H9 (cell line): ENCODE results near the gene LHPP. TPM values are rescaled to one million over a fixed set of nuclear protein-coding genes. Genes with fewer than 3 reads are reported as not detected.

Source experiments
- DNase-seq: peaks from one replicate; pipeline ENCODE4 v3.0.0-alpha.2; 2017
- H2AFZ ChIP-seq: one replicate; pipeline ENCODE4 v1.6.1; 2013; ENCODE audit warnings: mild to moderate bottlenecking, low read length, control low read depth, moderate library complexity
- H2AK5ac ChIP-seq: 2 replicates; pipeline ENCODE4 v1.6.1; 2013; ENCODE audit warnings: low read length, control low read depth, mixed read lengths; ENCODE audit not compliant: insufficient read length
- H2BK120ac ChIP-seq: one replicate; pipeline ENCODE4 v1.6.1; 2013; ENCODE audit warnings: low read depth, mild to moderate bottlenecking, low read length, control low read depth, inconsistent platforms; ENCODE audit not compliant: poor library complexity, severe bottlenecking
- H2BK12ac ChIP-seq: 2 replicates; pipeline ENCODE4 v1.6.1; 2013; ENCODE audit warnings: low read length, control low read depth, mixed read lengths, low read depth; ENCODE audit not compliant: insufficient read length
- H2BK15ac ChIP-seq: 2 replicates; pipeline ENCODE4 v1.6.1; 2013; ENCODE audit warnings: low read depth, low read length, control low read depth
- H2BK20ac ChIP-seq: one replicate; pipeline ENCODE4 v1.6.1; 2013; ENCODE audit warnings: low read depth, mild to moderate bottlenecking, low read length, control low read depth, inconsistent platforms; ENCODE audit not compliant: poor library complexity, severe bottlenecking
- H2BK5ac ChIP-seq: 2 replicates; pipeline ENCODE4 v1.6.1; 2013; ENCODE audit warnings: low read length, control low read depth, mixed read lengths; ENCODE audit not compliant: insufficient read length
- H3K14ac ChIP-seq: 2 replicates; pipeline ENCODE4 v1.6.1; 2013; ENCODE audit warnings: low read length, control low read depth; ENCODE audit not compliant: insufficient read depth
- H3K18ac ChIP-seq: 2 replicates; pipeline ENCODE4 v1.6.1; 2013; ENCODE audit warnings: low read depth, mild to moderate bottlenecking, mixed read lengths, low read length, control low read depth; ENCODE audit not compliant: insufficient read length
- H3K23ac ChIP-seq: 2 replicates; pipeline ENCODE4 v1.6.1; 2013; ENCODE audit warnings: low read length, control low read depth, mixed read lengths, low read depth; ENCODE audit not compliant: insufficient read length
- H3K23me2 ChIP-seq: 2 replicates; pipeline ENCODE4 v1.6.1; 2013; ENCODE audit warnings: low read depth, mild to moderate bottlenecking, mixed read lengths, low read length, control low read depth; ENCODE audit not compliant: insufficient read length, poor library complexity, severe bottlenecking
- H3K27ac ChIP-seq: 2 replicates; pipeline ENCODE4 v1.5.1; 2013; ENCODE audit warnings: low read length, control low read depth, mixed read lengths, low read depth; ENCODE audit not compliant: insufficient read length
- H3K27me3 ChIP-seq: 2 replicates; pipeline ENCODE4 v1.6.1; 2013; ENCODE audit warnings: low read length, control low read depth, inconsistent platforms; ENCODE audit not compliant: insufficient read depth
- H3K4ac ChIP-seq: 2 replicates; pipeline ENCODE4 v1.6.1; 2013; ENCODE audit warnings: low read depth, mild to moderate bottlenecking, control low read depth, inconsistent platforms, low read length, moderate library complexity
- H3K4me1 ChIP-seq: 2 replicates; pipeline ENCODE4 v1.6.1; 2013; ENCODE audit warnings: low read length, control low read depth, inconsistent platforms; ENCODE audit not compliant: insufficient read depth
- H3K4me2 ChIP-seq: 2 replicates; pipeline ENCODE4 v1.6.1; 2013; ENCODE audit warnings: low read length, control low read depth, mixed read lengths; ENCODE audit not compliant: insufficient read length, insufficient read depth
- H3K56ac ChIP-seq: 2 replicates; pipeline ENCODE4 v1.6.1; 2013; ENCODE audit warnings: low read depth, mild to moderate bottlenecking, mixed read lengths, low read length, control low read depth; ENCODE audit not compliant: insufficient read length
- H3K79me1 ChIP-seq: 2 replicates; pipeline ENCODE4 v1.6.1; 2013; ENCODE audit warnings: low read depth, mild to moderate bottlenecking, moderate library complexity, low read length, control low read depth, inconsistent platforms; ENCODE audit not compliant: insufficient read depth, poor library complexity, severe bottlenecking
- H3K79me2 ChIP-seq: 2 replicates; pipeline ENCODE4 v1.6.1; 2013; ENCODE audit warnings: low read length, control low read depth, inconsistent platforms; ENCODE audit not compliant: insufficient read depth
- H3K9ac ChIP-seq: 2 replicates; pipeline ENCODE4 v1.6.1; 2013; ENCODE audit warnings: low read length, control low read depth, mixed read lengths; ENCODE audit not compliant: insufficient read length; ENCODE audit errors: extremely low read depth
- H3K9me3 ChIP-seq: one replicate; pipeline ENCODE4 v1.6.1; 2013; ENCODE audit warnings: low read depth, low read length, inconsistent platforms; ENCODE audit not compliant: control insufficient read depth
- H3T11ph ChIP-seq: one replicate; pipeline ENCODE4 v1.6.1; 2013; ENCODE audit warnings: mild to moderate bottlenecking, low read length, control low read depth, inconsistent platforms
- H4K20me1 ChIP-seq: one replicate; pipeline ENCODE4 v1.6.1; 2013; ENCODE audit not compliant: control insufficient read depth, insufficient read length, insufficient read depth
- H4K5ac ChIP-seq: 2 replicates; pipeline ENCODE4 v1.6.1; 2013; ENCODE audit warnings: low read depth, mild to moderate bottlenecking, mixed read lengths, low read length, control low read depth; ENCODE audit not compliant: insufficient read length
- H4K8ac ChIP-seq: replicated peaks from 2 replicates; pipeline ENCODE4 v1.6.1; 2013; ENCODE audit warnings: low read length, control low read depth, mixed read lengths, low read depth; ENCODE audit not compliant: insufficient read length
- H4K91ac ChIP-seq: 2 replicates; pipeline ENCODE4 v1.6.1; 2013; ENCODE audit warnings: low read depth, mild to moderate bottlenecking, moderate library complexity, mixed read lengths, low read length, control low read depth; ENCODE audit not compliant: insufficient read length
- H3K27ac Mint-ChIP-seq, 3 experiments: 2 replicates in 2 of 3; 3 replicates in 1 of 3; pipeline ENCODE4 v1.8.0; 2020 to 2021; ENCODE audit warnings: mixed read lengths in 3 of 3, mild to moderate bottlenecking in 1 of 3, moderate library complexity in 1 of 3
- H3K27me3 Mint-ChIP-seq: 2 replicates; pipeline ENCODE4 v1.8.0; 2021; ENCODE audit warnings: low read depth, mild to moderate bottlenecking, moderate library complexity, mixed read lengths
- H3K36me3 Mint-ChIP-seq, 3 experiments: 2 replicates in 2 of 3; 3 replicates in 1 of 3; pipeline ENCODE4 v1.8.0; 2020 to 2021; ENCODE audit warnings: low read depth in 3 of 3, mixed read lengths in 3 of 3; ENCODE audit not compliant: insufficient read depth in 1 of 3
- H3K4me1 Mint-ChIP-seq, 2 experiments: 2 replicates each; pipeline ENCODE4 v1.8.0; 2020; ENCODE audit warnings: mixed read lengths in 2 of 2
- H3K4me3 Mint-ChIP-seq, 2 experiments: 2 replicates in 1 of 2; 3 replicates in 1 of 2; pipeline ENCODE4 v1.8.0; 2020 to 2021; ENCODE audit warnings: mild to moderate bottlenecking in 2 of 2, mixed read lengths in 2 of 2, moderate library complexity in 1 of 2
- H3K9me3 Mint-ChIP-seq, 2 experiments: 2 replicates in 1 of 2; 3 replicates in 1 of 2; pipeline ENCODE4 v1.8.0; 2020; ENCODE audit warnings: mild to moderate bottlenecking in 2 of 2, mixed read lengths in 2 of 2, moderate library complexity in 1 of 2
- CTCF ChIP-seq: fragments of 200-600 bp; sonication (generic); conservative IDR thresholded peaks from 3 replicates; pipeline ENCODE4 v1.8.0; 2021; ENCODE audit warnings: antibody characterized with exemption, mild to moderate bottlenecking
- WGBS: extraction: QIAGEN DNeasy Blood & Tissue Kit; methylation state at CpG from one replicate; pipeline ENCODE4 v1.1.7; 2013; ENCODE audit warnings: missing lambda C conversion rate, low lambda C conversion rate, mixed read lengths; ENCODE audit not compliant: insufficient read length; ENCODE audit errors: extremely low coverage; 5-methylcytosine and 5-hydroxymethylcytosine counted together
- total RNA-seq: library from RNA; stranded (reverse); gene quantifications from 2 replicates; pipeline ENCODE4 v1.2.1, GENCODE V29; 2021

The LHPP gene
- total RNA-seq, 1 experiment from 2014 or later = 29.6 TPM

- Histone ChIP-seq H3K9me3 (no peaks in the 10 kb centered on the region), H2BK5ac (no peak overlapping the region), H4K5ac (no peak overlapping the region), H3K4me1 (peaks cover 6% of the 10 kb centered on the region; the same call in 1 of the 2 replicates), H2BK12ac (no peak overlapping the region), H3K23ac (no peak overlapping the region), H3K4ac (no peak overlapping the region), H3K9ac (no peak overlapping the region), H3K14ac (no peak overlapping the region; the same call in 1 of the 2 replicates), H3K18ac (no peak overlapping the region), H2BK120ac (no peak overlapping the region), H3K79me2 (no peaks in the 10 kb centered on the region), H3K23me2 (no peaks in the 10 kb centered on the region), H3K27ac (no peak overlapping the region), H2AK5ac (no peak overlapping the region), H3T11ph (no peak overlapping the region), H2BK15ac (no peak overlapping the region), H3K56ac (no peak overlapping the region), H4K91ac (no peak overlapping the region), H2AFZ (no peak overlapping the region), H4K8ac (no peak overlapping the region), H3K27me3 (no peaks in the 10 kb centered on the region), H3K4me2 (no peak overlapping the region), H3K79me1 (no peaks in the 10 kb centered on the region), H4K20me1 (peaks cover 2% of the 10 kb centered on the region), H2BK20ac (no peak overlapping the region)
- Mint-ChIP-seq H3K36me3 (0 out of 7 replicates have a peak, but pooled peaks cover 0 to 2% (median 0%) of the 10 kb centered on the region in 3 experiments), H3K9me3 (no peaks in the 10 kb centered on the region), H3K4me3 (no peak overlapping the region), H3K4me1 (peaks cover 26 to 47% of the 10 kb centered on the region in 2 experiments), H3K27me3 (no peaks in the 10 kb centered on the region), H3K27ac (peak overlapping the region in 1 of 3 experiments; percentile 89; a peak in 2 of 7 replicates)
- WGBS = no CpG with 5 or more reads among the region's 7 CpGs
- TF ChIP-seq CTCF = no peak
- no peak for DNase-seq
Observed at GRCh38 chr10:124648131-124648475, 186.5 kb downstream of the LHPP start.
